ENCODE results near the gene BMP7.
"Not testable (repeated sequence)": the region's sequence is repeated elsewhere in the genome, so short reads cannot be mapped to it uniquely, and the experiment has no call there.

Gene BMP7

DNA sequence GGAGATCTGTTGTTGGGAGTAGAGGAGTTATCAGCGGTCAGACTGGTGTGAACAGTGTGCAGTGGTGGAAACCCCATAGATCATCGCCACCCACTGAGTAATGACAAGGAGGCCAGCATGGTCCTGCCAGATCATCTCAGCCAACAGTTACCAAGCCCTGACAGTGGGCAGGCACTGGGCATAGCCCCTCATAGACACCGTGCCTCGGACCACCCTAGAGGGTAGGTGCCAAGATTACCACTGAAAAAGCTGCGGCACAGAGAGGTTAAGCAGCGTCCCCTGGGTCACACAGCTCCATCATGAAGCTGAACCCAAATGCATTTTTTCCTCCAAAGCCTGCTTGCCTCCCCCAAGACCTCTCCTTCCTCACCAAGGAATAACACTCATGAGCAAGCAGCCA is 21.5 kb upstream of the BMP7 start:
- no peak for DNase-seq (ENCODE audit: low read depth)

DNA sequence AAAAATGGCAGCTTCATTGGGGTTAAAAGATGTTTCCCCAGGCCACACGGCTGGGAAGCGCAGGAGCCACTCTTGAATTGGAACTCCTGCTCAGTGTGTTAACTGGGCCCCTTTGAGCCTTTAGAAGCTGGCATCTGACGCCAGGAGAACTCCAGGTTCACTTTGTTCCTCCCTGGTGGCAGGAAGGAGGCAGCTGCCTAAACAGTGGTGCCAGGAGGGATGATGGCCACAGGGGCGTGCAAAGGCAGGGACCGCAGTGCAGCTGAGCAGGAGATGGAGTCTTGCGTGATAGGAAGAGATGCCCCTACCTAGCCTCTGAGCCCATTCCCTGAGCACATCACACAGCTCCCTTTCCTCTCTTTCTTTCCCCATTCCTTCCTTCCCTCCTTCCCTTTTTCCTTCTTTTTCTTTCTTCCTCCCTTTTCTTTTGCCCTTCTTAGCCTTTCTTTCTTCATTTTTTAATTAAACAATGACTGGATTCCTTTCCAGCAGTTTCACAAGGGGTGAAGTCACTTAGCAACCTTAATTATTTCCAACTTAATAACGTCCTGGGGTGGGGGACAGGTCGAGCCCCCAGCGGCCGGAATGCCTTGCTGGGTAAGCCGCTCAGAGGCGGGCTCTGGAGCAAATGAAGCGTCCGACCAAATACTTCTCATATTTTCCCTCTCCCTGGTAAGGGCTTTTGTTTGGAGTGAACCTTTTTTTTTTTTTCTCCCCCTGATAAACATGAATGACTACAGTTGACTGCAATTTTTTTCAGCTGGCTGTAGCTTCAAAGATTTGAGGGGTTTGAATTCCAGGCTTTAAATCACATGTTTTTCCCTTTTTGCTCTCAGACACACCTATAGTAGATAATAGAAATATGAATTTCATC is 20.8 kb upstream of the BMP7 start:
- peak; percentile 7 for DNase-seq (ENCODE audit: low read depth)

DNA sequence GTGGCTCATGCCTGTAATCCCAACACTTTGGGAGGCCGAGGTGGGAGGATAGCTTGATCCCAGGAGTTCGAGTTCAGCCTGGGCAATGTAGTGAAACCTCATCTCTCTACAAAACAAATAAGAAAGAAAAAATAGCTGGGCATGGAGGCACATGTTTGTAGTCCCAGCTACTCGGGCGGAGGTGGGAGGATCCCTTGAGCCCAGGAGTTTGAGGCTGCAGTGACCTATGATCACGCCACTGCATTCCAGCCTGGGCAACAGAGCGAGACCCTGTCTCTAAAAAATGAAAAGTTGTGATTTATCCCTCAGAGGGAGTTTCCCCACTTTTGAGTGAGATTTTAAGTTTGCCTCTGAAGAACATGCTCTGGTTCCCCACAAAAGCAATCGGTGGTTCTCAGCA is 17.4 kb upstream of the BMP7 start:
- no peak for DNase-seq (ENCODE audit: low read depth)

DNA sequence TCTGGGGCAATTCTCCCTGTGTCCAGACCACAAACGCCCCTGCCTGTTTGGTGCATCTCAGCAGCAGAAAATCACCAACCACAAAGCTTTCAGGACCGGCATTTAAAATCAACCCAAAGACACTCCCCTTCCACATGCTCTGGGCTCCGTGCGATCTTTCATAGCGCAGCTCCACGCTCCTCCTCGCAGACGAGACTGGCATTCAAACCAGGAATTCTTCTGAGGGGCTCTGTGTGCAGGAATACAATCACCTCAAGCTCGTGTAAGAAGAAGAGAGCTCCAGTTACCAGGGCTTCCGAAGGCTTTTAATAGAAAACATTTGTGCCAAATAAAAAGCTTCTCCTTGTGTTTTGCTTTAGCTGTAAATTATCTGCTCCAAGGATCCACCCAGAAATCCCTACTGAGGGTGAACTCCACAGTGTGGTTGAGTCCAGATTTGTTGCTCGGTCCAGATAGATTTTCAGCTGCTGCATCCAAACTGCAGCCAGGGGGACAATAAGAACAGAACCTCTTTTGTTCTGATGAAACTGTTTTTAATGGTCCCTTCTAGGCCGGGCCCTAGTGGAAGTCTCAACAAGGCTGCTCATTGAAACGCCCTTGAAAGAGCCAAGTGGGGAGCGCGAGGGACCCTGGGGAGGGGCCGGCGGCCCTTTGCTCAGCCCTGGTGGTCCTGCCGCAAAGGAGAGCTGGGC is 16.4 kb upstream of the BMP7 start:
- no peak for DNase-seq (ENCODE audit: low read depth)

DNA sequence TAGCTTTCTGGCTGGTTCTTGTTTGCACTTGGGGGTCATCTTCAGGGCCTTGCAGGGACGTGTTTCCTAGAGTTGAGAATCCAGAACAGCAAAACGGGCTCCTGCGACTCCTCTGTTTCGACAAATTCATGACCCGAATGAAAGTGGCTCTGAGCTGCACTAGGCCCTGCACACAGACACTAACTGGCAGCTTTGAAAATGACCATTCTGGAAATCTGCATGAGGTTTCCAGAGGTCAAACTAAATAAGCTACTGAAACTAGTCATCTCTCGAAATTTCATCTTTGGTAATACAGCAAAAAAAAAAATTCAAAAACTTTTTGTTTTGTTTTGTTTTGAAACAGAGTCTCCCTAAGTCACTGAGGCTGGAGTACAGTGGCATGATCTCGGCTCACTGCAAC is 15.5 kb upstream of the BMP7 start:
- DNase-seq (ENCODE audit: low read depth), result no peak

DNA sequence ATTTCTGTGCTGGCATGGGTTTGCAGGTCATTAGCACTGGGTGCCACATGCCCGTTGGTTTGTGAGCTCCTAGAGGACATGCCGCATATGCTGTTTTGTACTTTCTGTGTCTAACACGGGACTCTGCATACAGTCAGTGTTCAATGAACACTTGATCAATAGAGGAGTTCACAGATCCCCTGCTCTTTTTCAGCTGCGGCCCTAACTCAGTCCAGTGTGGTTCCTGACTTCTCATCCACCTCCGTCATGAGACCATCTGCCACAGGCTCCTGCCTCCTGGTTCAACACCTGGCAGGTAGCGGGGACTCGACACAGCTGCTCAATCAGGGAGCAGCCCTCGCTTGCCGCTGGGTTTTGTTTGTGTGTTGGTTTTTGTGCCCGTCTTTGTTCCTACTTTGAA is 13.8 kb upstream of the BMP7 start:
- DNase-seq (ENCODE audit: low read depth), result no peak

DNA sequence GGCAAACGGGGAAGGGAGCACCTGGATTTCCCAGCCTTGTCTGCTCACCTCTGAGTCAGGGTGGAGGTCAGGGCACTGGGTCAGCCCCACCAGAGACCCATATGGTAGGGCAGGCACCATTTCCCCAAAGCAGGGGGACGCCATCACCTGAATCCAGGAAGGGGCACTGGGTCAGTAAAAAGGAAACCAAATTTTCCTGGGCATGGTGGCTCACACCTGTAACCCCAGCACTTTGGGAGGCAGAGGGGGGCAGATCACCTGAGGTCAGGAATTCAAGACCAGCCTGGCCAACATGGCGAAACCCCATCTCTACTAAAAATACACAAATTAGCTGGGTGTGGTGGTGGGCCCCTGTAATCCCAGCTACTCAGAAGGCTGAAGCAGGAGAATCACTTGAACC is 13.1 kb upstream of the BMP7 start:
- not testable (repeated sequence) for DNase-seq (ENCODE audit: low read depth)

DNA sequence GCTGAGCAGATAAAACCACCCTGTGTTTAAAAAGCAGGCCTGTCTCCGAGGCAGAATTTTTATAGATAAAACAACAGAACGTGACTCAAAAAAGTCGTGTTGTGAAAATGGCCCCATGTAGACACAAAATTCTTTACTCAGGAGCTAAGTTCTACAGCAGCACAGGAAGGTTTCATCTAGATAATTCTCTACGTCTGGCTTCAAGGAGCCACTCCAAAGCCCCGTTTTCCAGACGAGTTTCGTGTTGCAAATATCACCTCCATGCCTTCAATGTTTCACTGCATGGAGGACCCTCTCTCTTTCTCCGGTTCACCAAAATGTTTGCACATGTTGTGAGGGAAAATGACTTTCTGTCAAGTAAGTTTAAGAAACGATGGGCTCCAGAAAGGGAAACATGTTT is 12.0 kb upstream of the BMP7 start:
- no peak for DNase-seq (ENCODE audit: low read depth)

DNA sequence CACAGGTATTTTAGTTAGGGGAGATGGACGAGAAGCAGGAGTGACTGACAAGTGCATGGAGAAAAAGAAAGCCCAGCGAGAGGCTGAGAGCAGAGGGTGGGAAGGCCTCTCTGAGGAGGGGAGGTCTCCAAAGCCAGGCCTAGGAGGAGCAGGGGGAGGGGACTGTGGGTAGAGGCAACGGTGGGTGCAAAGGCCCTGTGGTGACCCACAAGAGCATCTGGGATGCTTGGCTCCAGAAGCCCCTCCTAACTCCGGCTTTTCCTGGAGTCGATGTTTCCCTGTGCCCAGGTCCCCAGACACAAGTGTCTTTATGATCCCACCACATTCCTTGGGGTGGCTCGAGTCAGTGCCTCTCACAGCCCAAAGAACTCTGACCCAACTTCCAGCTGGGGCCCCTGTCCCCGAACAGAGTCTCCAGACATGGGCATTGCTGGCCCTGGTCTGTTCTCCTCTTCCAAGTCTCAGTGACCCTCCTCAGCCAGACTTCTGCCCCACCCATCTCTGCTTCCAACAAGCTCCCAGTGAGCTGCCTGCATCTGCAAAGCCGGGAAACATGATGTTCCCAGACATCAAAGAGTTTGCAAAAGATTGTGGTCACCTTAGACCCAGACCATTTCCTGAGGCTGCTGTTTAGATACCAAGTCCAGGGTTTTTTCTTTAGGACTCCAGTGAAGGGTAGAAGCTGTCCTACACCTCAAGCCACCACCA is 11.1 kb upstream of the BMP7 start:
- no peak for DNase-seq (ENCODE audit: low read depth)

DNA sequence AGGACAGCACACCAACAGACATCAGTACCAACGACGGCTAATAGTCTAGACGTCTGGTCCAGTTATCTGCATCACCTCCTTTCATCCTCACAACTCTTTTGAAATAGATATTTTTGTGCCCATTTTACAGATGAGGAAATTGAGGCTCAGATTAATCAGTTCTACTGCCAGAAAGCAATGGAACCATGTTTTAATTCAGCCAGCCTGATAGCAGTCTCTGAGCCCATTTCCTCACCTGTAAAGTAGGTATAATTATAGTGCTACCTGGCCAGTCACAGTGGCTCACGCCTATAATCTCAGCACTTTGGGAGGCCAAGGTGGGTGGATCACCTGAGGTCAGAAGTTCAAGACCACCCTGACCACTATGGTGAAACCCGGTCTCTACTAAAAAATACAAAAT is 9.8 kb upstream of the BMP7 start:
- DNase-seq (ENCODE audit: low read depth), result no peak

DNA sequence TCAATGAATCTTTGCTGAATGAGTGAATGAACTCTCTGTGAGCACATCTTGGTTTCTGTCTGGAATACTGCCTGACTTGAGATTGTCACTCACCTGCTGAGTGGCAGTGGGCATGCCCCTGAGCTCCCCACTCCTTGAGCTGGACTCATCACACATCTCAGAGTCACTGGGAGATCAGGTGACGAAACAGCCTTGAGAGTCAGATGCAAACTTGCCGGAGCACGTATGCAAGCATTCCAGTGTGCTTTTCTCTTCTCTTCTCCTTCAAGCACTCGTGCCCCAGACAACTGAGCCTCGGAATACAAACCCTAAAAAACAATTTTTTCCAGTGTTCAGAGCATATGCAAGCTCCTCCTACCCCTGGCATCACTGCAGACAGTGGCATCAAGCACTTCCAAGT is 9.4 kb upstream of the BMP7 start:
- no peak for DNase-seq (ENCODE audit: low read depth)

DNA sequence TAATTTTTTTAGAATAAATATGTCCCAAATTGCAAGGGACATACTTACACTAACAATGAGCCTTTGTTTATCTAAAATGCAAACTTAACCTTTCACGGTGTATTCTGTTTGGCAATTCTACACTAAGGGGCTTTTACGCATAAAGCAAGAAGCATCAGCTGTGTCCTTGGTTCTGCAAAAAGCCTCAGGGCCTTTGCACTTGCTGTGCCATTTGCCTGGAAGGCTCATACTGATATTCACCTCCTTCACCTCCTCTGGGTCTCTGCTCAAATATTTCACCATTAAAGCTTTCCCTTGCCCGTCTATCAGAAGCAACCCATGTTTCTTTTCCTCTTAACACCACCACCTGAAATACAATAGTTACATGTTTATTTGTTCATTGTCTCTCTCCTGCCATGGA is 8.9 kb upstream of the BMP7 start:
- DNase-seq (ENCODE audit: low read depth), result no peak

DNA sequence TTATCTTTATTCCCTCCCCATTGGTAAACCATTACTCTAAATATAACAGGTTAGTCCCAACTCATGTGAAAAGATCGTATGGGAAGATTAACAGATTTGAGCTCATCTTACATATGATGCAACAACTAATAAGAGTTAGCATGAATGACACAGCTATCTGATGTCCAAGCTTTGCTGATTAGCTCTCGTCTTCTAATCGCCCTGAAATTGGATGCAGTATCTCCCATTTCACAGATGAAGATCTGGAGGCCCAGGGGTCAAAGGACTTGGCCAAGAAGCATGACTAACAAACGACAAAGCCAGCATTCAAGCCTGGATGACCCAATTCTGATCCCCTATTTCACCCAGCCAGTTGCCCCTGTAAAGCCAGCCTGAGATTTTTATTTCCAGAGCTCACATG is 8.4 kb upstream of the BMP7 start:
- no peak for DNase-seq (ENCODE audit: low read depth)

DNA sequence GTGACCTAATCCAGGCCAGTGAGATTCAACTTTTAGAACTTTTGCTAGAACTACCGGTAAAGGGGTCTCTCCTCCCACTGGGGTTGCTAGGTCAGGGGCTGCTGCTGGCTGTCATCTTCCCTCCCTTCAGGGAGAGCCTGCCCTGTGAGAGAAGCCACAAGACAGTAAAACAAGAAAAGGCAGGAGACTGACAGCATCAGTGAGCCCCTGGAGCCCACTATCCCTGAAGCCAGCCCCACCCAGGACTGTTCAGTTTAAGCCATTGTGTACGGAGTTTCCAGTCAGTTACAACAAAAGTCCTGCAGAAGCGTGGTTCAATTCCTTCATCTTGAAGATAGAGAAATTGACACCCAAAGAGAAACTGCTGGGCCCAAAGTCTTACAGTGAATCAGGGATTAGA is 7.9 kb upstream of the BMP7 start:
- no peak for DNase-seq (ENCODE audit: low read depth)

DNA sequence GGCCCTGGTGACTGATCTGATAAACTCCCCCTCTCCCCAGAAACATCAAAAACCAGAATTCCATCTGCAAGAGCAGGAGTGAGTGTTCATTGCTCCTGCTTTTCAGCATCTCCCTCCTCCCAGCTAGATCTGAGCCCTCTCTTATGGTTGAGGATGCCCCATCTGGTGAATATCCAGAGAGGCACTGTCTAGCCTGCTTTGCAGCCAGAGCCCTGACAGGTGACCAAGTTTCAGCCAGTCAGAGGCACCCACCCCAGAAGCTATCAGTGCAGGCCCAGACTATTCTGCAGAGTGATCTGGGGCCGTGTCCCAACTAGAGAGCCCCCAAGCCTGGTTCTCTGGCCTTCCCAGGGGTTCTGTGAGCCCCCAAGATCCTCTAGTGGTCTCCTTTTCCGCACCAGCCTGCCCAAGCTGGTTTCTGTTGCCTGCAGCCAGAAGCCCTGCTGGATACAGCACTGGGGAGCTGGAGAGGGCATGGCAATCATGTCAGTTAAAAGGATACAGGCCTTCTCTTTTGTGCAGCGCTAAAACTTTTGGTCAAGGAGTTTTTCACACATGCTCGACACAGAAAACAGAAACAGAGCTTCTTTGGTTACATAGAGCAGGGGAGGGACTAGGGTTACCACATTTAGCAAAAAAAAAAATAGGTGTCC is 6.6 kb upstream of the BMP7 start:
- no peak for DNase-seq (ENCODE audit: low read depth)

DNA sequence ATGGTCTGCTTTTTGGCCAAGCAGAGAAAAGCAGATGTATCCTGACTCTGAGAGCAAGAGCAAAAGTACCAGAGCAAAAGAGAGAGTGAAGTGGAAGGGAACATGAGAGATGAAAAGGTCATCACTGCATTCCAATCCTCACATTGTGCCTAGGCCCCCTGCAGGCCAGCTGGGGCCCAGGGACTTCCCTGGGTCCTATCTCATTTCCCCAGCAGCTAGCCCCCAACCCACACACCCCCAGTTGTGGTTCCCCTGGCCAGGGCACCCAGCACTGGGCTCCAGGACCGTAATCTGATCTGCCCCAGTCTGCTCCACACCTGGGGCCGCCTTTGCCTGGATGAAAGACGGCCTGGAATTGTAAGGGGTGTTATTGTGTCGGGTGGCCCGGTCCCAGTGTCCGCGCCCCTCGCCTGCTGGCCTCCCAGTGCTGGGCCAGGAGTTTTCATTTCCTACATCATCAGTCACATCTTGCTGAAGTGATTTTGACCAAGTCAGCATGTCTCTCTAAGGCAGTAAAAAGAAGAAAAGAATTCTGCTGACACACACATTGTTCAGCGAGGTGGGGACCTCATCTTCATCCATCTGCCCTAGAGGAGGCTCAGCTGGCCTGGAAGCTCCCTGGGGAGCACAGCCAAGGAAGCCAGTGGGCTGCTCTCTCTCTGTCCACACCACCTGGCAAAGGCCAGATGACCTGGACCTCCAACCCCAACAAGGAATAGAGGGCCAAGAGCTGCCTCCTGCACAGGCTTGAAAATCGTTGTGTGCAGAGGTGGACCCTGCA is 4.0 kb upstream of the BMP7 start:
- no peak for DNase-seq (ENCODE audit: low read depth)

DNA sequence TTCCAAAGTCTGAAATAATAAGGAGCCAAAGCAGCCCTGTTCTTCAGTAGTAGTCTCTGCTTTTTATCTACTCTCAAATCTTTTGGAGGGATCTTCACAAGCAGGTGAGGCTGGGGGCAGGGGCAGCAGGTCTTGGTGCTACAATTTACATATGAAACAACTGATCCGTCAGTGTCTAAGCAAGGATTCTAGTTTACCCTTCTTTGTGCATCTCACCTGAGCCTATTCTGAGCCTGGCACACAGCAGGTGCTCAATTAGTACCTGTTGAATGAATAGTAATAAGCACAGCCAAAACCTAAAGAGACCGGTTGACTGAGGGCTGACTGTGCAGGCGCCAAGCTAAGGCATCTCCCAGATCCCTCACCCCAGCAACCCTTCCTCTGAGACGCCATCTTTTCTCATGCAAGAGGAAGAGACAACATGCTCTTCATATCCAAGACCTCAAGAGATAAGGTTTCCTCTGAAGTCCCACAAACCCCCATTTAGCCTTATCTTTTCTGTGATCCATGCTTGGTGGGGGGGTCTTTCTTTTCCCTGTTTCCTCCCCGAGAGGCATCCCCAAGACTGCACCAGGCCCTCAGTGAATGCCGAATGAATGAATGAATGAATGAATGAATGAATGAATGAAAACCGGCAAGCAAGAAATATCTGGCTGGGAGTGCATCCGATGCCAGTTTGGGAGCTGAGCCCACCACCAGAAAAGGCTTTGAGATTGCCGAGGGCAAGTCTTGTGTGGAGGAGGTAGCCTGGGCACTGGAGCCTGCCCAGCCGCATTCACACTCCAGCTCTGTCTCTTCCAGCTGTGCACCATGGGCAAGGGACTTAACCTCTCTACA is 2.9 kb upstream of the BMP7 start:
- no peak for DNase-seq (ENCODE audit: low read depth)

DNA sequence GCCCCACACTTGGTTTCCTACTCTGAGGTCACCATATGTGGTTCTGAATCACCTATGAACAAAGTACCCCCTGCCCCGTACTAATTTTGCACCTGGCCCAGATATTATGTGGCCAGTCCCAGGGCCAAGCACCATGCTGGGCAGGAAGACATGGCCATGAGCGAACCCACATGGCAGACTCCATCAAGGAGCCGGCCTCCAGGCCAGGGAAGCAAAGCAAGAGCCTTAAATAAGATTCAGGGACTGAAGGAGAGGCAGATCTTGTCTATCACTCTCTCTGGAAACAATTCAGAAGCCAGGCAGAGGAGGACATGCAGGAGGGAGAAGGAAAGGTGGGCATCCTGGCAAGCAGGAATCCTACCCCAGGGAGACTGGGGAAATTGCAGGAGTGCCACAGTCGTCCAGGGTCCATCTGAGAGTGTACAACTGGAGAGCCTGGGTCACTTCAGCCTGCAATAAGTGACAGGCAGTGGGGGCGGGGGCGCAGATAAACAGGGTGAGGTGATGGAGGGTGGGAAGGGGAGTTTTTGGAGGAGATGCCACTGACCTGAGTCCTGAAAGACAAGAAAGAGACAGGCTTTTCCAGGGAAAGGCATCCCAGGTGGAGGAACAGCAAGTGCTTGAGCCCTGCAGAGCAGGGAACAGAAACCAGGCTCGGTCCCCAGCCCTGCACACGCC is 2.1 kb upstream of the BMP7 start:
- DNase-seq (ENCODE audit: low read depth), result no peak

DNA sequence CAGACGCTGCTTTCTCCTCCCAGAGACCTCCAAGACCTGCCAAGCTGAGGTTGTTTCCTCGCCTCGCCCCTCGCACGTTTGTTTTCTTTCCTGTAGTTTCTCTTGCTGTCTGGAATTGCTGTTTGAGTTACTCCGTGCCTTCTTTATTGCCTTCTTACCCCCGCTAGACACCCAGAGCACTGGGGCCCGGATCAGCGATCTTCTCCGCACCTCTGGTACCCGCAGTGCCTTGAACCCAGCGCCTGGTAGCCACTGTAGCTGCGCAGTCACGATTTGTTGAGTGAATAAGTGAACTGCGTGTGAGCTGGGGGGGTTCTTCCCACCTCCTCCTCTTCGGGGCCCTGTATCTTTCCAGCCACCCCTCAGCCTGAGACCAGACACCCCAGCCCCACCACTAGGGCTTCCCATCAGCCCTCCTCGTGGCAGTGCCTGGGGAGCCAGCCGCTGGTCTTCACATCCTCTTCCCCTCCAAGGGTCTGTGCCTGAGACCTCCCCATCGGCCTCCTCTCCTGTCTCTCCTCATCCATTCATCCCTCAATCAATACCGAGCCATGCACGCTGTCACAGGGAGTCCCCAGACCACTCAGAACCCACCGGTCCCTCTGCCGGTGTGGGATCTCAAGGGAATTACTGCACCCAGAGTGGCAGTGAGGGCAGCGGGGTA is 849 bp upstream of the BMP7 start:
- DNase-seq (ENCODE audit: low read depth), result no peak

DNA sequence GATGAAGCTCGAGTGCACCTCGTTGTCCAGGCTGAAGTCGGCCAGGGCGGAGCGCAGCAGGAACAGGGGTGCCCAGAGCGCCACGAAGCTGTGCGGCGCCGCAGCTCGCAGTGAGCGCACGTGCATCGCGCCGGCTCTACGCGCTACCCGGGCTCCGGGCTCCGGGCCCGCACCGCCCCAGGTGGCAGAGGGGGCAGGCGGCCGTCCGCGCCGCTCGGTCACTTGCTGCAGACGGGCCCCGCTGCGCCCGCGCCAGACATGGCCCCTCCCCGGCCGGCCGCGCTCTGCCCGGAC is 497 bp downstream of the BMP7 start:
- DNase-seq (ENCODE audit: low read depth), result no peak
